T-helper 1 cell treated with Interleukin-12 subunit alpha and Interleukin-12 subunit beta and Interleukin-4 antibody, amounts not matched to agents 30 ng/mL and 1 ng/mL, for 36 hours (primary cell): ENCODE data around the gene FXYD2. TPM values are rescaled to one million over a fixed set of nuclear protein-coding genes. Genes with fewer than 3 reads are reported as not detected.
"Not testable (repeated sequence)": the region's sequence is repeated elsewhere in the genome, so short reads cannot be mapped to it uniquely, and the experiment has no call there.

ENCODE experiments used
- intact Hi-C: fragments of 100-400 bp; cut with micrococcal nuclease; formaldehyde crosslinking; loops from one replicate; pipeline ENCODE4 v1.15.1; 2024
- total RNA-seq: library from RNA; stranded (reverse); gene quantifications from 2 replicates; pipeline ENCODE4 v1.2.3, GENCODE V29; 2022

Gene FXYD2
- 8.9 and 11.6 TPM in 2 replicates for total RNA-seq

DNA sequence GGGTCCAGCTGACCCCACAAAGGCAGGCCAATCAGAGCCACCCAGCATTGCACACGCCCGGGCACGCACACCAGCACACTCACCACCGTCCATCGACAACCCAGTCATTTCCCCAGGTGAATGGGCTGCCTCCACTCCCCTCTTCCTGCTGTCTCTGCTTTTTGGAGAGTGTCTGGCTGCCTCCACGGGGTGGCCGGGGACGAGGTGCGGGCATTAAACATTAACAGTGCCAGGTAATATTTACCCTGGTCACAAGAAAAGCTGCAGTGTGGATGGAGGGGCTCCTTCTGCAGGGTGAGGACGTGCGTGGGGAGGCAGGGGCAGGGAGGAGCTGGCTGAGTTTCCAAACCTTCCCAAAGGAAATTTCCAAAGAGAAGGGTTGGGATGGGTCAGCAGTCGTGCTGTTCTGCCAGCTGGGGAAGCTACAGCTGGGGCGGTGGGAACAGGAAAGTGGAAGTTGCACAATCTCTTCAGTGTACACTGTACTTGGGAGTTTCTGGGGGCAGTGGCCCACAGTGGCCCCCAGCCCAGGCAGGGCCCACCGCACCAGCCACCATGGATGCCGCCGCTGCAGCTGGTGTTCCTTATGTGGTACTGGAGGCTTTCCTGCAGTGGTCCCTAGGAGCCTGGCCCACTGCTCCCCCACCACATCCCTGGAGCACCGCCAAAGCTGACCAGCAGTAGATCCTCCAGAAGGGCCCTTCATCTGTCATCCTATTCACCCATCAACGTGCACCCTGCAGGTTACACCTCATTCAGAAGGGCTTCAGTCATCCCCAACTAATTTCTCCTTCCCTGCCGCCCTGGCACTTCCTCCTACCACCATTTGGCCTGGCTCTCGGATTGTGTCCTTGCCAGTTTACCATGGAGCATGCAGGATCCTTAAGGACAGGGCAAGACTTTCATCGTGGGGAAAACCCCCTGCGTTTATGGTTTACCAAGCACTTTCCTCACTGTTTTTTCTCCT is at the start of gene FXYD2:
TSS of gene FXYD2 (minus strand) at position 174 of the 967 bp plus-strand sequence. CDS start at position 108, 66 bp downstream.
- intact Hi-C loops = no loop called here

GRCh38 chr11:117873828-117874125 is 49.2 kb upstream of the FXYD2 start:
- intact Hi-C loops = no loop called here

GRCh38 chr11:117872975-117873827 is 48.7 kb upstream of the FXYD2 start:
- intact Hi-C loops = no loop called here

- intact Hi-C loops = no loop called here
Measured at GRCh38 chr11:117872420-117872961, 47.9 kb upstream of the FXYD2 start.

GRCh38 chr11:117871784-117872183 is 47.2 kb upstream of the FXYD2 start:
- intact Hi-C loops = no loop called here

DNA sequence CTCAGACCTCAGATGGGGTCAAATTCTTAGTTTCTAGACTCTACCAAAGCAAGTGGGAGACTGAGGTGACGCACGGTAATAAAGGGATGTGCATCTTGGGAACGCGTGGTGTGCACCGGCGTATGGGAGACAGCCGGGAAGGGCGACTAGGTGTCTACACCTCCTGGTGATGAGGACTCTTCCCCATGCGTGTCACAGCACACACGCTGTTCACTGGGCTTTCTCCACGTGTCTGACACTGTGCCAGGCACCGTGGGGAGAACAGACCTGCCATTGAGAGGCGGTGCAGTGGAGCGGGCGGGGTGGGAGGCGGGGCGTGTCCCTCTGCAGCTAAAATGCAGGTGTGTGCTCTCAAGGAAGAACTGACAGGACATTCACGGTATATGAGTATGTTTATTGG is 46.6 kb upstream of the FXYD2 start:
- intact Hi-C loops = no loop called here

DNA sequence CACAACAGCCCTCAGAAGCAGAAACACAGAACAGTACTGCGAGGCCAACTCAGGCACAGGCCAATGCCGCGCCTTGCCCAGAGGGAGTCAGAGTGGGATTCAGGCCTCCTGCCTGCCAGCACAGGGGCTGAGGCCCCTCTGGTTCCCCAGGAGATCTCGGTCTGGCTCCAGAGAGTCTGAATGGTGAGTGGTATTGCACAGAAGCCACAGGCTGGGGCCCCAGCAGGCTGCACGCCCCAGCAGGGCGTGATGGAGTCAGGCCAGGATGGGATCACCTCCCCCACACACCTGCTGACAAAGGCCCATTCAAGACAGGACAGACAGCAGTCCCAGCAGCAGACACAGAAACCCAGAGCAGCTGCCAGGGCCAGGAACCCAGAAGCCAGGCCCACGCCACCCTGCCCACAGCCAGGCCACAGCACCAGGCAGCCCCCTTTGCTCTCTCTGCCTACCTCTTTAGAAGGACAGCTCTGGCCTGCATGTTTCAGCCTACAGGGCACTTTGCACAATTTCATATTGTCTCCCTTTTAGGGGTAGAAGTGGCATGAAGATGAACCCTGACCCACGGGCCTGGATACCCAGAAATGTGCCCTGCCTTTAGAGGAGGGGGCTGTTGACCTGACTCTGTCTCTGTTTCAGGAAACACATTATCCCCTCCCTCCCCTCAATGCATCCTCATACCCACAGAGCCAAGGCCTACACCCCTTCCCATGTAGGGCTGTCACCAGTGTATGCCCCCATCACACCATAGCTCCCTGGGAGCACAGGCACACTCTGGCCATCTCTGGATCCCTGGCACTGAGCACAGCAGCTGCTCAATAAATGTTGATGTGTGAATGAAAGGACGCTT is 45.8 kb upstream of the FXYD2 start:
- intact Hi-C loops = no loop called here

DNA sequence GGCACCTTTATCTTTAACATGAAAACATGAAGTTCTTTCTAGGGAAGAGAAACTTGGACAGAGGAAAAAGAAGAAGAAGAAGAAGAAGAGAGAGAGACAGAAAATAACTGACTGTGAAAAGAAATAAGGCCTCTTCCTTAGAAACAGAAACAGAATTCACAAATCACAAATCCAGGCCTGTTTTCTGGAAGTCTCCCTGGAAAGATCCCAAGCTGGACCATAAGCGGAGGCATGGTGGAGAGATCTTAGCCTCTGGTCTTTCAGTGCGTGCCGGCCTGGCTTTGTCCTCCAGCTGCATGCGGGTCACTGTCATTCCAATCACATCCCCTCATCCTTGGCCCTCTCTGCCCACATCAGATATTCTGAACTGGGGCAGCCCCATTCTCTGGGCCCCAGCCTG is 45.1 kb upstream of the FXYD2 start:
- intact Hi-C loops = no loop called here

DNA sequence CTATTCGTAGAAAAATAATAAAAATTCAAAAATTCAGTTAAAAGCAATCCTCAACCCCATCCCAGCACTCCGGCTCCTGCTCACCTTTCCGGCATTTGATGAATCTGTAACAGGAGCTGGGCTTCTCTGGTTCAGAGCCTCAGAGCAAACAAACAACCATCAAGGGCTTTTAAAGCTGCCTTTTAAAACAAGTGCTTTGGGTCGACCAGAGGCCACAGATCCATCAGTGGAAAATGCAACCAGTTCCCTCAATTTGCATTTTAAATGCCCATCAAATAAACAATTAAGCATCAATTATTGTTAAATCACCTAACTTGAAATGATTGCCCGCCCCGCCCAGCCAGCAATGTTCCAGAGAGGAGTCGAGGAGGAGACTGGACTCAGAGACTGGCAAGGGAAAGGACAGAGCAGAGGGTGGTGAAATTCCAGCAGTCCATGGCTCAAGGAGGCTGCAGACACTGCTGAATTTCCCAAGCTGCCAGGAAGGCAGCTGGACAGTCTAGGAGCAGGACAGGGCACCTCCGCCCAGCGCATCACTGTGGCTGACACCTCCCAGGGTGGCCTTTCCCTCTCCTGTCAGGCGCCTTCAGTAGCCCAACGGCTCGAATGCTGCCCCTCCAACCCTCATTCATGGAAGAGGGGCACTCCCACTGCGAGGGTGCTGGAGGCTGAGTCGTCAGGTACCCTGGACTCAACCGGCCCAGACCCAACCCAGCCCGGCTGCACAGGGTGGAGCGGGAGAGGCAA is 44.4 kb upstream of the FXYD2 start:
- intact Hi-C loops = no loop called here

GRCh38 chr11:117868088-117868487 is 43.5 kb upstream of the FXYD2 start:
- intact Hi-C loops = no loop called here

DNA sequence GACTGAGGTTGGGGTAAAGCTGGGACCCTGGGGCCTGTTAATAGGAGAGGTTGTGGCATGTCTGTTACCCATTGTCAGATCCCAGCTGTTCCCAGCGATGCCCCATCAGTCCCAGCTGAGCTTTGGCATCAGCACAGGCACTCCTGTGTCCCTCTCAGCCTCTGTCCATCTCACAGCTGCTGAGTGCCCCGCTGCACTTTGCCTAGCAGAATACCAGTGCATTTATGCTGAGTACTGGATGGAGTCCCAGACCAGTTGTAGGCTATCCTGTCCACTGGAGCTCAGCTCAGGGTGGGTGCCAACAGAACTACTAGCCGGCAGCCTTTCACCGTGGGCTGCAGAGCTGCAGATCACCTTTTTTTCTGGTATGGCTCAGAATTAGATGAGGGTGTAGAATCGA is 42.0 kb upstream of the FXYD2 start:
- intact Hi-C loops = no loop called here

DNA sequence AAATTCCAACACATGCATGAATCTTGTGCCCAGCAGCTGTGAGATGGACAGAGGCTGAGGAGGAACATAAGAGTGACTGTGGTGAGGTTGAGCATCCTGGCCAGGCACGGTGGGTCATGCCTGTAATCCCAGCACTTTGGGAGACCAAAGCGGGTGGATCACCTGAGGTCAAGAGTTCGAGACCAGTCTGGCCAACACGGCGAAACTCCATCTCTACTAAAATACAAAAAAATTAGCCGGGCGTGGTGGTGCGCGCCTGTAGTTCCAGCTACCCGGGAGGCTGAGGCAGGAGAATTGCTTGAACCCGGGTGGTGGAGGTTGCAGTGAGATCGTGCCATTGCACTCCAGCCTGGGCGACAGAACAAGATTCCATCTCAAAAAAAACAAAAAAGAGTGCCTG is 41.0 kb upstream of the FXYD2 start:
- intact Hi-C loops = not testable (repeated sequence)

DNA sequence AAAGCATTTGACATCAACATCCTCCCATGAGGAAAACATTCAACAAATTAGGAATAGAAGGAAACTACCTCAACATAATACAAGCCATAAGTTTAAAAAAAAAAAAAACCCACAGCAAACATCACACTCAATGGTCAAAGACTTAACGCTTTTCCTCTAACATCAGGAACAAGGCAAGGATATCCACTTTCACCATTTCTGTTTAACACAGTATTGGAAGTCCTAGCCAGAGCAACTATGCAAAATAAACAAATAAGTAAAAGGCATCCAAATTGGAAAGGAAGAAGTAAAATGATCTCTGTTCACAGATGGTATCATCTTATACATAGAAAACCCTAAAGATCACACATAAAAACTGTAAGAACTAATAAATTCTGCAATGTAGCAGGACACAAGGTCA is 38.8 kb upstream of the FXYD2 start:
- intact Hi-C loops = no loop called here

- intact Hi-C loops = no loop called here
Measured at GRCh38 chr11:117862753-117863152, 38.2 kb upstream of the FXYD2 start.

GRCh38 chr11:117862019-117862725 is 37.6 kb upstream of the FXYD2 start:
- intact Hi-C loops = no loop called here

DNA sequence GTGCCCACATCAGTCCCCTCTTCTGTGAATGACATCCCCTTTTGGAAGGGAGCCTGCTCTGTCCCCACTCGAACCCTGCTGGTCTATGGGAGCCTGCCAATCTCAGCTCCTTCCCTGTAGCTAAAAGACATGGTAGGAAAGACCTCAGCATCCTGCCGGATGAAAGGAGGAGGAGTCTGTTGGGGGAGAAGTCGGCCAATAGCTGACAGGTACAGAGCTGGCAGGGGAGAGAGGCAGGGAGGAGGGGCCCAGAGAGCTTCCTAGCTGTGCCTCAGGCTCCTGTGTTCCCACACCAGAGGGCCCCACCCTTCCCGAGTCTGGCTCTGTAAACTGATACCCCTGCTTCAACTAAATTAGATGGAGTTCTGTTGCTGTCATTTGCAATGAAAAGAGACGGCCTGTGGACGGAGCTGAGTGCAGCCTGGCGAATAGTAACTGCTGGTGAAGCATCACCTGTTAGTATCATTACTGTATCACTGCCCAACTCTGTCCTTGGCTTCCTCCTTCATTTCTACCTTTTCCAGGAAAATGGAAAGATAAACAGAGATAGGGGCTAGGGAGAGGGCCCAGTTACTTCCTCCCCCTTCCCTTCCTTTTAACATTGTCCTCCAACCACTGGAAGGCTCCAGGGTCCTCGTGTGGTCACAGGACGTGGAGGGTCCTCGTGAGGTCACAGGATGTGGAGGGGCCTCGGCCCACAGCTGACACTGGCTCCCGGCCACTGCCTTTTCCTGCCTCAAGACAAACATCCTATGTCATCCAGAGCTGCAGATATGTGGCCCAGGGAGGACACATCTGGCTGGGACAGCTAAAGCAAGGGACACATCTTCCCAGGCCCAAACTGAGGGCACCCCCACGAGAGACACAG is 36.8 kb upstream of the FXYD2 start:
- intact Hi-C loops = no loop called here

GRCh38 chr11:117860139-117860538 is 35.6 kb upstream of the FXYD2 start:
- intact Hi-C loops = no loop called here

GRCh38 chr11:117859488-117860112 is 35.1 kb upstream of the FXYD2 start:
- intact Hi-C loops = no loop called here
